Dedifferentiated amniotic fluid mesenchymal stem cell (primary cell): ENCODE data around the gene PRRX1.

ENCODE experiments used
- DNase-seq: peaks from one replicate; pipeline ENCODE4 v3.0.0-alpha.2; 2016; ENCODE audit errors: extremely low spot score

The PRRX1 gene

GRCh38 chr1:170691258-170691657, 27.3 kb downstream of the PRRX1 start:
- no peak for DNase-seq

DNA sequence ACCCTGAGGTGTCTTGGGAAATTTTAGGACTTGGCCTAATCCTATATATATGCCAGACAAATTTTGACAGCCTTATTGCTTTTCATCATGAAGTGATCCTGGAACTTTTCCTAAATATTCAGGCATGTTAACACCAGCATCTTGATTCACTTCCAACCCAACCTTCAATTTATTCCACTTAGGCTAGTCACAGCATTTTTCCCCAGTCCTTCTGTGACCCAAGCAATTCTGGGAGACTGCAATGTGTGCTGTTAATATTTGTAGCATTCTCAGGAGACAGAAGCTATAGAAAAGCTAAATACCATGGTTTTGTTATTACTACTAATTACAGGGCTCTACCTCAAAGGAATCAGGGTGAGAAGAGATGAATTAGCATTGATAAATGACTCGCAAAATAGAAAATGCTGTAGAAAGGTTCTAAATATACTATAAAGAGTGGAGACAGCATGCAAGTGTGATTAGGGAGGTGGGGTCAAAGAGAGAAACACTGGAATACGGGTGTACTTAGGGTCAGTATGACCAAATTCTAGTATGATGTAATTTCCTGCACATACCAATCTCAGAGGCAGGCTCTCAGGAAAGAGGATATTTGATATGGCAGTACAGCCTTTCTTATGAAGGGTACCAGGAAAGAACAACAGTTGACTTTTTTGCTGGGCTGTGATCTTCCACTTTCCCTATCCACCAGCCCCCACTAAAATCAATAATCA, 29.1 kb downstream of the PRRX1 start:
- peak; percentile 92 for DNase-seq

DNA sequence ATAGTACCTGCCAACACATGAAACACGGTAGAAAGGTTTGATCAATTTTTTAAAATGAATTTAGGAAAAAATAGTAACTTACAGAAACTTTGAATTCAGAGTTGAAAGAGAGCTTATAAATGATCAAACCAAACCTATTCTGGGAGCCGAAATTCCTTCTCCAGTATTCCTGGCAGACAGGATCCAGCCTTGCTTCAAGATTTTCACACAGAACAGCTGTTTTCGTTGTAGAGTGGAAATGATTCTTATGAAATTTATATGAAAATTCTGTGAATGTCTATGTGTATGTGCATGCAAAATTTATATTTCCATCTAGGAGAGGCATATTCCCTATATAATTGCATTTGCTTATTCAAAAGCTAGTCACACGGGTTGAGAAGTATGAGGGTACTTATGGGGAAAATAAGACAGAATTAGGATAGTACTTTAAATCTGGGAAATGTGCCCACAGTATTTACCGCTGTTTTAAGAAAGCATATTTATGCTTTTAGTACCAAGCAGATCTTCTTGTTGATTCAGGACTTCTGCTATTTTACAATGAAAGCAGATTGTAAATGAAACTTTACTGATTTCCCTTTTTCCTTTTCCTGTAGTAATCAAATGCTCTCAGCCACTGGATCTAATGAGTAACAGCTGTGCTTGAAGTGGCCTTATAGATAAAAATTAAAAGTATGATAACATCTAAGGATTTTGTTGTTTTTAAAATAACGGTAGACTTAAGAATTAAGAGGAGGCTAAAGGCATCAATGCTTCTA, 30.4 kb downstream of the PRRX1 start:
- DNase-seq, result no peak

GRCh38 chr1:170695955-170696590, 32.1 kb downstream of the PRRX1 start:
- DNase-seq, result no peak

DNA sequence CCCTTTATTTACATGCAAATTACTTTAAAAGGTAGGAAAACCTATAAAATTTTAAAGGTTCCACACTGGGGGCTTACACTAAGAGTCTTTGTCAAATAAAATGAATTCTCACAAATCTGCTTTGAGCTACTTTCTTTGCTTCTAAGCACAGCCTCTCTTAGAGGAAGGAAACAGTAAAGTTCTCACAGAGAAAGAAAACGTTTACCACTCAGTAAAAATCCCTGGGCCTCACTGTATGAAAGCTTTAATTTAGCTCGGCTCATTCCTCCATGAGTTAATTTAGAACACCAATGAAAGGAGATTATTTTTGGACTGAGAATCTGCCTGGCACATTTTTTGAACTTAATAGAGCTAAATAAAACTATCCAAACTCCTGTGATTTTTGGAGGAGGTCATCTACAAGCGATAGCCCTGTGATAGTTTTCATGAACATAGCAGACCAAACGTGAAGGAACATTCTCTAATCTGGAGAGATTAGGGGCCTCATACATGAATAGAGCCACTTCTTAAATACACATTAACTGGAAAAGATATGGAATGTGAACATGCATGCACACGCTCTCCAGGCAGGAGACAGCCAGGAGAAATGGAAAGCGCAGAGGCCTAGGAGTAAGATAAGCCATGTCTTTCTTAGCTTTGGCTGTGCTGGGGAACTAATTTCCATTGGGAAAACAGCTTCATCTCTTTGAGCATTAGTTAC, 32.8 kb downstream of the PRRX1 start:
- DNase-seq, result no peak

GRCh38 chr1:170697316-170697715, 33.4 kb downstream of the PRRX1 start:
- no peak for DNase-seq

DNA sequence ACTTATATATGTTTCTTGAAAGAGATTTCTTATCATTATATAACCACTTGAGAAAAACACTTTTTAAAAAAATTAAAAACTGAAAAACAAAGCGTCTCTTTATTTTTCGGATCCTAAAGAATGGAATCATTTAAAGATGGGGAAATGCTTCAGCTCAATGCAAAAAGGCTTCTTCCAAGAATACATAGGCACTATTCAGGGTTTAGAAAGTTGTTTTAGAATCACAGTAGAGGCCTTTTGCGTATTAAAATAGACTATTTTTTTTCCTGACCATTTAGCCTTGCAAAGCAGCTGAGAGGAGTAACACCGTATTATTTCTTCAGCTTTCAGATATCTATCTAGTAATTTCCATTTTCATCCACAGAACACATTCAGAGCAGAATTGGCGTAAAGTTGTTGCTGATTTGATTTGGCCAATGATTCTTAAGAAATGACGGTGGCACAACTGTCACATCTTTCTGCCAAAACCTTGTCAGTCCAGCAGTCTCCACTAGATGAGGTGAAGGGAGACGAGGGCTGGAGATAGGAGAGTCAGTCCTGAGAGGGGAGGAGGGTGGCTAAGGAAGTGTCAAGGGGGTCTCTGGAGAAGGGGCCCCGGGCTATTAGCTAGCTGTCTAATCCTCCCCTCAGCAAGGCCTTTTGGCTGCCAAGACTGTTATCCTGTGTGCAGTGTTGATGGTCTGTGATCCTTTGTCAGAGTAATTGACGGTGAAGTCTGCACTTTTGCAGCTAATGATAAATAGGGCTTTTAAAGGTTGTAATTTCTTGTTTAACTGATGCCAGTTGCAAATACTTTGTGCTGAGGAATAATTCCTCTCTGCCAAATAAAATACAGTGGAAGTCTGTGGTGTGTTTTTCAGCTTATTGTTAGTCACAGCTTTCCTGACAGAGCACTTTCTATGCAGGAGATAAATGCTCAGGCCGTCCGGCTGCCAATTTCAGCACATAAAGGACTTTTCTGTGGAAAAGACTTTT, 34.7 kb downstream of the PRRX1 start:
- DNase-seq, result peak; percentile 46

DNA sequence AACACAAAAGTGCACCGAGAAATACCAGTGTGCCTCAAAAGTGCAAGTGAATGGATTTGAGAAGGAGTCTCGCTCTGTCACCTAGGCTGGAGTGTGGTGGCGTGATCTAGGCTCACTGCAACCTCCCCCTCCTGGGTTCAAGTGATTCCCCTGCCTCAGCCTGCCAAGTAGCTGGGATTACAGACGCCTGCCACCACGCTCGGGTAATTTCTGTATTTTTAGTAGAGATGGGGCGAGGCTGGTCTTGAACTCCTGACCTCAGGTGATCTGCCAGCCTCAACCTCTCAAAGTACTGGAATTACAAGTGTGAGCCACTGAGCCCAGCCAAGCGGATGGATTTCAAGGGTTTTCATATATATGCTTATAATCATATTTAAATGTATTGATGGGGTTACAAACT, 35.8 kb downstream of the PRRX1 start:
- no peak for DNase-seq

DNA sequence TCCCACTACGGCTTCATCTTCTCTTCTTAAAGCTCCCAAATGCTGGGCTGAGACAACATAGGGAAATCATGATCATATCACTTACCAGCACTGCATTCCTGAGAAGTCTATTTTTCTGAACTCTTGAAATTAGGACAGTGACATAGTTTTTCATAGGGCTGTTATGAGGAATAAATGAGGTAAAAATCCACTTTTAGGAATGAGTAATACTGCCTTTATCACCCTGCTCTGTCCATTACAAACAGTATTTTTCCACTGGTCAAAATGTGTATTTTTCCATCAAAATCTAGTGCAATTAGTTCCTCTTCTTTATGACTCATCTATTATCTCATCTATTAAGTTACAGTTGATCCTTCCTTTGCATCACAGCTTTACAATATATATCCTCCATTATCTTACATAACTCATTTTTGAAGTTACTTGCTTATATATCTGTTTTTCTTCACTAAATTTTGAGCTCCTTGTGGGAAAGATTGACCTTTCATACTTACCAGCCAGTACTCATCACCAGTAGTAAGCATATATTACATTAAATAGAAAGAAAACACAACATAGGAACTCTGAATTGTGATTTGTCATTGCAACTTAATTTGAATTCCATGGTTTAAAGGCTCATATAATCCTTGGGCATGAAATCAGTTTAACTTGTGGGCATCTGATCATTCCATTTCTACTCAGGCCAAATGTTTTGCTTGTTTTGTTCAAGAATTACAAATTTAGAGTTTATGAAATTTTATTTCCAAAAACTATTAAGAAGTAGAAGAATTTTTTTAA, 37.1 kb downstream of the PRRX1 start:
- DNase-seq, result peak; percentile 66

DNA sequence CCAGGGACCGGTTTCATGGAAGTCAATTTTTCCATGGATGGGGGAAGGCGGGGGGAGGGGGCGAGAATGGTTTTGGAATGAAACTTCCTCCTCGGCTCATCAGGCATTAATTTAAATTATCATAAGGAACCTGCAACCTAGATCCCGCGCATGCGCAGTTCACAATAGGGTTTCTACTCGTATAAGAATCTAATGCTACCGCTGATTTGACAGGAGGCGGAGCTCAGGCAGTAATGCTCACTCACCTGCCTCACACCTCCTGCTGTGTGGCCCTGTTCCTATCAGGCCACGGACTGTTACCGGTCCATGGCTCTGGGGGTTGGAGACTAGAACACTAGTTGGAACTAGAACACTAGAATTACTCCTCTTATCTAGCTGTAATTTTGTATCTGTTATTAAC, 38.0 kb downstream of the PRRX1 start:
- DNase-seq, result no peak

DNA sequence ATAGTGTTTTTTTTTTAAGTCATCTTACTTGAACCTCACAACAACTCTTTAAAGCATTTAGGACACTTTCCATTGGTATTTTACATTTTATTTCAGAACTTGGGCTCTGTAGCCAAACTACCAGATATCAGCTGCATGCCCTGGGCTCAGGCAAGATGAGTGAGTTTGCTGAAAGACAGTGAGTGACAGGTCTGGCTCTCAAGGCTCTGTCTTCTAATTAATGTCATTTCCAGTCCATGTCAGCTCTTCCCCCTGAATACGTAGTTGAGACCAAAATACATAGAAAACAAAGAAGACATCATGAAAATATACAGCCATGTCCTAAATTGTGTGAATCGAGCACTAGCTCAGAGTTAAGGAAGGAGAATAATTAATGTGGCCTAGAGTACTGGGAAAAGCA, 39.7 kb downstream of the PRRX1 start:
- DNase-seq, result no peak

GRCh38 chr1:170704256-170704655, 40.3 kb downstream of the PRRX1 start:
- no peak for DNase-seq

- no peak for DNase-seq
Measured at GRCh38 chr1:170705981-170706380, 42.0 kb downstream of the PRRX1 start.

GRCh38 chr1:170707117-170707516, 43.2 kb downstream of the PRRX1 start:
- DNase-seq, result no peak

DNA sequence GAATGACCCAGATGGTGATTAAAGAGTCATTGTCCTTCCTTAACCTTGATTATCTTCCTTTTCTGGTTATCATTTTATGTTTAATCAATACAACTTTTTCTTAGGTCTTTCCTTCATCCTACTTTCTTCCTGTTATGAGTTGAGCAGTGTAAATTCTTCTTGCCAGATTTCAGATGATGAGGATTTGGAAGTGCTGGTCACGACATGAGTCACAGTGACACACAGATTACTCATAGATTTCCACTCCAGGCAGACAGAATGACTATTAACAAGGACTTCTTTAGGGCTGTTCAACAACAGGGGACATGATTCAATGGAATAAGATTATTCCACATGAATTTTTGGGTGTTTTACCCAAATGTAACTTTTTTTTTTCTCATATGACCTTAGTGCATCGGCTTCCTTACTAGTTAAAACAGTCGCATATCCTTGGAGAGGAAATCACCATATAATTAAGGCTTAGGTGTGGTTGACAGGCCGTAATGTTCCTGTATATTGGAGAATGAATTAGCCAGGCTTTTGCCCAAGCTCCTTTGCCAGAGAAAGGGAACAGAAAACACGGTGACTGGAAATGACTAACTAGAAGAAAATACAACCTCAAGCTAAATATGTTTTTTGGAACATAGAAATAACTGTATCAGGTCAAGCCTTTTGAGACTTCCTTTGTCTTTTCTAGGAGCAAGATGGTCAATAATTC, 44.2 kb downstream of the PRRX1 start:
- peak; percentile 93 for DNase-seq

GRCh38 chr1:170711682-170712081, 47.8 kb downstream of the PRRX1 start:
- DNase-seq, result peak; percentile 59

GRCh38 chr1:170714163-170714562, 50.2 kb downstream of the PRRX1 start:
- no peak for DNase-seq

DNA sequence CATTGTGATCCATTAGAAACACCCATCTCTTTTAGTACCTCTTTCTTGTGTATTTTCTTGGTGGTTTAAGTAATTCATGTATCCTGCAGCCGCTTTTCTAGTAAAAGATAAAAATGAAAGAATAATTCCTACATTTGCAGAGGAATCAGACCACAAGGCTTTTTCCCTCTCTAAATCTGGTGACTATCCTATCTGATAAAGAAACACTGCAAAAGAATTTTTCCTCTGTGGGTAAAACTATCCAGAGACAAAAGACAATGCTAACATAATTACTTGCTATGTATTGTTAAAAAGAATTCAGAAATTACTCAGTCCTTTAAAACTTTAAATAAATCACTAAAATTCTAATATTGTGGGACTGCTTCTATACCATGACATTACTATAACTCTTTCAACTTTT, 51.0 kb downstream of the PRRX1 start:
- DNase-seq, result no peak

DNA sequence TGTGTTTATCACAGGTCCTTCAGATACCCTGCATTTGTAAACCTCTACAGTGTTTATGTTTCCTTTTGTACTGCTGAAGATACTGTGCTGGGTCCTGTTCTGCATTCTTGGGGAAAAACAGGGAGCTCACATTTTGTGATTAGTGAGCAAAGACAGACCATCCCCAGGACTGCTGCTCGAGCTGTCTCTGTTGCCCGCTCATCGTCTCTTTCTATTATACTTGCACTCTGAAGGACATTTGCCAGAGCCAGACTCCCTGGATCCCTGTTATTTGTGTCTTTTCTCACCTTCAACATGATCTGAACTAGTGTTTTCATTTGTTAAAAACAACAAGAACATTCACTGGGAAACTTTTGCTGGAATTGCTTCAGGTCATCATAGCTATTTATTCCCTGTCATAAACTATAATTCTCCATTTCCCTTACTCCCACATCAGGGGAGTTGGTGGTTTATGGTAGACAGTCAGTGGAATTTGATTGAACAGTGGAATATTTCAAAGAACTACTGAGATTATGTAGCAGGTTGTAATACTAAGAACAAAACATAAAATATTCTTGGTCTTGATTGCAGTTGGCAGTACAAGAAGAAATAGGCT, 53.0 kb downstream of the PRRX1 start:
- DNase-seq, result no peak
